ENCODE results near the gene GPNMB.

GRCh38 chr7:23208316-23208715, 38.3 kb upstream of the GPNMB start:
- TF ChIP-seq CTCF (IDR thresholded peaks at IDR 0.05) = no peak
- no peak for TF ChIP-seq POLR2A (IDR thresholded peaks at IDR 0.05)
